GM12875 (cell line): ENCODE measurements around the gene LHFPL3.

ENCODE experiments used
- H3K4me3 ChIP-seq: one replicate; pipeline ENCODE4 v1.5.1; 2011; ENCODE audit warnings: low read depth, low read length, control low read depth
- CTCF ChIP-seq: IDR thresholded peaks from 2 replicates; pipeline ENCODE4 v1.5.1; 2011; ENCODE audit warnings: low read depth, mild to moderate bottlenecking, control low read depth, inconsistent platforms, low read length, moderate library complexity, borderline replicate concordance; ENCODE audit not compliant: insufficient read depth

LHFPL3 gene

DNA sequence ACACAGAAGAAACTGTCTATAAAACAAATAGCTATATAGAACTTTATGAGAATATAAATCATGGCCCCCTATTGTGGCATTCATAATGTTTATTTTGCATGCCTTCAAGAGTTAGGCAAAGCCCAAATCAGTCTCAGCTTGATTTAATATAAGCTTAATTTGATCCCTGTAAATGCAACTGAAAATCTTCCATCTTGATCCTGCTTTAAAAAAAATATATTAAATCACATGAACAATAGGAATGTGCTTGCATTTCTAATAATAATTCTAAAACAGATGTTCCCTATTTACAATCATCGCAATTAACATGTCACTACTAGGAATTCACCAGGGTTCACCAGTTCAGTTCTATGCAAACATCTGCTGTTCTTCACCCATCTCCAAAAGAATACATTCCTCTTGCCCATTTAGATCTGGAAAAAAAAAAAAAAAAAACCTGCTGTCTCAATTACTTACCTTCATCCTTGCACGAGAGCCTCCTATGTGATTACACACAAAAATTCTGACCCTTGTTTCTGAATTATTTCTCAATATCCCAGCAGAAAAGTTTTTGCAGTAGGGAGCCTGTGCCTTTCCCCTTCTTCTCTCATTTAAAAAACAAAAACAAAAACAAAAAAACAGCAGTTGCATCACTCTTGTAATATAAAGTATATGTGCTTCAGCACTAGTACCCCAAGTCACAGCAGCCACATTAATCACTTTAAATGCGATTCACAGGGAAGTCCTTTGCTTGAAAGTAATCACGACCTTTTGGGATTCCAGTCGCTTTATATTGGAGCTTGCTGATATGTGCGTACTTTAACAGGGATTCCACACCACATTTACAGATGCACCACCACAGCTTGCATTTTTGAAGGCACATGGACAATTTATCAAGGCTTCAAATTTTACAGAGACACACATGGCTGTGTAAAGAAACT lies 490.8 kb downstream of the LHFPL3 start:
- no peak overlapping the region for H3K4me3 ChIP-seq
- TF ChIP-seq CTCF: no peak

DNA sequence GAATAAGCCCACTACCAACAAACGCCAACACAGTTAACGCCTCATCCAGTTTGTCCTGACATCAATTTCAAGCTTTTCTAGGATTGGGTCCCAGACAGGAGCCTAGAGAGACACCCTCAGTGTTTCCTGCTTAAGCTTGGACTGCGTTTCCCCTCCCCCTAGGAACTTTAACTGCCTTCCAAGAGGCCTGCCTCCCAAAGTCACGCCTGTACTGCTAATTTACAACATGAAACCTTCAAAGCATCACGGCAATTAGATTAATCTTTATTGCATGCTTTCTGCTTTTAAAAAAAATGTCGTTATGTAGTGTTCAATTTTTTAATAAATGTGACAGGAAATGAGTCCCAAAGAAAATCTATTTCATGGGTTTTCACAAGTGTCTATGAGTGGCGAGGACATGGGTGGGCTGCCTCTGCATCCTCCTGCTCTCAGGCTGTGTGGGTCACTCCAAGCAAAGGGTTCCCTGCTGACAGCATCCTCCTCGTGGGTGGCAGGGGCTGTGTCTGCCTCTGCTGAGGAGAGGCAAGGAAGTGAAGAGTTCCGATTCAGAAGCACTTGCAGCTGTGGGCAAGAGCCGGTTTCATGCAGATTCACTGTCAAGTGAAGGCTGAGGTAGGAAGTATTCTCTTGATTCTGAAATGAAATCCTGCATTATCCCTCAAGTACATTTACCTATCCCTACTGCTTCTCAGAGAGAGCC lies 492.6 kb downstream of the LHFPL3 start:
- no peak overlapping the region for H3K4me3 ChIP-seq
- no peak for TF ChIP-seq CTCF

- no peak overlapping the region for H3K4me3 ChIP-seq
Observed at GRCh38 chr7:104823177-104823576, 494.8 kb downstream of the LHFPL3 start.

DNA sequence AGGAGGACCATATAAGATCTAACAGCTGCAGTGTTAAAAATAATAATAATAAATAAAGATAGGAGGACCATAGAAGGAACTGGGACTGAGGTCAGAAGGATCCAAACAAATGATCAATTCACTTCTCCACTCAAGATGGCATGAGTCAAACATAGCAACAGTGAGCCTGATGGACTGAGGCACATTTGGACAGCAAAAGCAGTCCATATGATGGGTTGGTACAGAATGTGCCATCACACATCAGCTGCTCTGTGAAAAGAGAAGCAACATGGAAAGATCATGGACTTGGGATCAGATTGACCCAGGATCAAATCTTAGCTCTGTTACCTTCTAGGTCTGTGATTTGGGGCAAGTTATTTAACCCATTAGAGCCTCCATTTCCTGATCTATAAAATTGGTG lies 496.7 kb downstream of the LHFPL3 start:
- H3K4me3 ChIP-seq: no peak overlapping the region
- TF ChIP-seq CTCF: no peak

More at GRCh38 chr7:104823177-104823576, 494.8 kb downstream of the LHFPL3 start:
- no peak for TF ChIP-seq CTCF

DNA sequence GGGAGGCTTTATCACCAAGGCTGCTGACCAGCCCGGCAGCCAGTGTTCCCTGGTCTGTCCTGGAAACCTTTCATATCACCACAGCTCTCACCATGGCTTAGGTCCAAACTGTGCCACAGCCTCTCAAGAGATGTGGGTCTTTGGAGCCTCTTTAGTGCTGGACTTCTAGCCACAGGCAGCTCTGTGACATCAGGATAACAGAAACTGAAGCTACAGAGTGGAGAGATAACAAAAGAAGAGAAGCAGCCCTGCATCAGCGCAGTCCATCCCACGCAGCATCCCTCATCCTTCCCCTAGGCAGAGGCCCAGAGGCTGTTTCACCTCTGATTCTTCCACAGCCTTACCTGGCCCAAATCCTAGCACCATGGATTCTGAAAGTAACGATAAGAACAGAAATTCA lies 497.7 kb downstream of the LHFPL3 start:
- H3K4me3 ChIP-seq: no peak overlapping the region
- TF ChIP-seq CTCF: no peak

DNA sequence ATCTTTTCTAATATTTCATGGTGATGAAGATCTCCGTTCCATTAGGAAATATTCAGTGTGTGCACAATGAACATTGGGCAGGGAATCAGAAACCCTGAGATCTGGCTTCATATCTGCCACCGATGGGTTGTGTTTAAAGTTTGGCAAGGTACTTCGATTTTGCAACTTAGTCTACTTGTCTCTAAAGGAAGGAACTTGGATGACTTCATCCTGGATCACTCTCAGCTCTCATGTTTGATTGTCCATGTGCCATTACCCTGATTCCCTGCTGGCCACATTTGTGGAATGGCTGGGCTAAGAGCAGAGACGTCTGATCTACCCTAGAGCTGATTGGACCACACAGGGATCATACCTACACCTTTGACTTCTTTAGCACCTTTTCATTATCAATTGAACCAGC lies 508.6 kb downstream of the LHFPL3 start:
- TF ChIP-seq CTCF: no peak

More for the DNA sequence above, 508.6 kb downstream of the LHFPL3 start:
- no peak overlapping the region for H3K4me3 ChIP-seq
